A549 (cell line): ENCODE data around the gene UGT2B7. TPM values are rescaled to one million over a fixed set of nuclear protein-coding genes. Genes with fewer than 3 reads are reported as not detected.

Experiments
- ATAC-seq, 2 experiments: fragments of 200-7000 bp in 1 of 2; fragments of >200 bp in 1 of 2; cut with Nextera tagmentation in 1 of 2; cut with Tn5 transposase in 1 of 2; 3 replicates each; pipeline versions ENCODE4 v1.8.0 to v1.9.1; 2018 to 2020; ENCODE audit warnings: mild to moderate bottlenecking in 1 of 2, moderate library complexity in 1 of 2
- CTCF ChIA-PET: fragments of 300-600 bp; sonication (Branson Sonifier 250); formaldehyde crosslinking; extraction: SDS; loops from one replicate; lab custom pipeline; 2021; ENCODE audit warnings: antibody characterized with exemption, inconsistent platforms; lab: Yijun Ruan, JAX
- POLR2A ChIA-PET: fragments of 350-600 bp; formaldehyde crosslinking; extraction: SDS; loops from one replicate; lab custom pipeline; 2021; ENCODE audit warnings: antibody characterized with exemption, inconsistent platforms; lab: Yijun Ruan, JAX
- DNase-seq, 2 experiments: peaks; one replicate each; pipeline versions ENCODE4 v3.0.0 to v3.0.0-alpha.2; 2011 to 2016; ENCODE audit warnings: low read depth in 1 of 2, low spot score in 1 of 2
- FAIRE-seq: peaks from 2 replicates; lab custom pipeline; 2011; peaks lifted over from hg19 to GRCh38; lab: Jason Lieb, UNC
- H3K27ac ChIP-seq, 2 experiments: fragments of >200 bp; sonication (Bioruptor Twin); formaldehyde crosslinking; 3 replicates each; pipeline ENCODE4 v1.5.1; 2016 to 2017
- H3K4me1 ChIP-seq: fragments of >200 bp; sonication (Bioruptor Twin); formaldehyde crosslinking; 3 replicates; pipeline ENCODE4 v1.6.1; 2016
- H3K4me2 ChIP-seq: fragments of >200 bp; sonication (Bioruptor Twin); formaldehyde crosslinking; 3 replicates; pipeline ENCODE4 v1.6.1; 2016
- H3K4me3 ChIP-seq: fragments of >200 bp; sonication (Bioruptor Twin); formaldehyde crosslinking; 3 replicates; pipeline ENCODE4 v1.5.1; 2016
- H3K9me3 ChIP-seq: fragments of >200 bp; sonication (Bioruptor Twin); formaldehyde crosslinking; 3 replicates; pipeline ENCODE4 v1.6.1; 2016
- CBX8 ChIP-seq: fragments of 200-600 bp; sonication (generic); IDR thresholded peaks from 2 replicates; pipeline ENCODE4 v1.6.1; 2016
- CEBPB ChIP-seq, 2 experiments: fragments of >200 bp in 1 of 2; sonication (Bioruptor Twin) in 1 of 2; formaldehyde crosslinking in 1 of 2; IDR thresholded peaks; 2 replicates each; pipeline ENCODE4 v1.6.1; 2012 to 2016
- CHD2 ChIP-seq: fragments of 150-350 bp; IDR thresholded peaks from 2 replicates; pipeline ENCODE4 v1.6.1; 2014; ENCODE audit warnings: low read length; ENCODE audit not compliant: partially characterized antibody
- EHF ChIP-seq: fragments of 250-450 bp; sonication (Bioruptor Pico); IDR thresholded peaks from 2 replicates; pipeline ENCODE4 v1.5.0; 2020; ENCODE audit warnings: mild to moderate bottlenecking
- EP300 ChIP-seq, 2 experiments: fragments of >200 bp; sonication (Bioruptor Twin); formaldehyde crosslinking; IDR thresholded peaks; 2 replicates in 1 of 2; 3 replicates in 1 of 2; pipeline ENCODE4 v1.6.1; 2016 to 2017
- FOXS1 ChIP-seq: fragments of 250-450 bp; sonication (Bioruptor Pico); IDR thresholded peaks from 2 replicates; pipeline ENCODE4 v1.5.0; 2020; ENCODE audit warnings: mild to moderate bottlenecking, moderate library complexity
- HDAC2 ChIP-seq: fragments of 200-600 bp; sonication (generic); IDR thresholded peaks from 2 replicates; pipeline ENCODE4 v1.6.1; 2016
- HOXB5 ChIP-seq: fragments of 250-450 bp; sonication (Bioruptor Pico); IDR thresholded peaks from 2 replicates; pipeline ENCODE4 v1.5.0; 2020; ENCODE audit warnings: mild to moderate bottlenecking, moderate library complexity
- KDM1A ChIP-seq: fragments of 200-600 bp; sonication (generic); IDR thresholded peaks from 2 replicates; pipeline ENCODE4 v1.6.1; 2016; ENCODE audit warnings: low read depth, mild to moderate bottlenecking
- KDM5A ChIP-seq: fragments of 200-600 bp; sonication (generic); IDR thresholded peaks from 2 replicates; pipeline ENCODE4 v1.6.1; 2016; ENCODE audit warnings: antibody characterized with exemption, mild to moderate bottlenecking
- MAFK ChIP-seq: fragments of 450-650 bp; IDR thresholded peaks from 2 replicates; pipeline ENCODE4 v1.6.1; 2014; ENCODE audit not compliant: partially characterized antibody
- MYC ChIP-seq: IDR thresholded peaks from 2 replicates; pipeline ENCODE4 v1.6.1; 2012; ENCODE audit warnings: mild to moderate bottlenecking, inconsistent platforms, low read length, improper control_type of control experiment, borderline replicate concordance
- PHF8 ChIP-seq: fragments of 200-600 bp; sonication (generic); IDR thresholded peaks from 2 replicates; pipeline ENCODE4 v1.6.1; 2016; ENCODE audit warnings: low read depth, mild to moderate bottlenecking, antibody characterized with exemption, moderate library complexity, borderline replicate concordance
- POLR2AphosphoS2 ChIP-seq: conservative IDR thresholded peaks from 2 replicates; pipeline ENCODE4 v1.6.1; 2012; ENCODE audit warnings: low read length, improper control_type of control experiment, inconsistent platforms
- RARB ChIP-seq: fragments of 250-450 bp; sonication (Bioruptor Pico); IDR thresholded peaks from 2 replicates; pipeline ENCODE4 v1.8.0; 2021; ENCODE audit warnings: mild to moderate bottlenecking, moderate library complexity
- REST ChIP-seq: fragments of 200-600 bp; sonication (generic); IDR thresholded peaks from 2 replicates; pipeline ENCODE4 v1.6.1; 2016; ENCODE audit warnings: antibody characterized with exemption, mild to moderate bottlenecking, moderate library complexity
- RFX5 ChIP-seq: fragments of 450-650 bp; IDR thresholded peaks from 2 replicates; pipeline ENCODE4 v1.7.1; 2014; ENCODE audit warnings: antibody characterized with exemption, mild to moderate bottlenecking, moderate library complexity
- TP53 ChIP-seq: fragments of 250-450 bp; sonication (Bioruptor Pico); IDR thresholded peaks from 2 replicates; pipeline ENCODE4 v1.5.0; 2021; ENCODE audit warnings: mild to moderate bottlenecking, moderate library complexity
- USF2 ChIP-seq: fragments of 450-650 bp; IDR thresholded peaks from 2 replicates; pipeline ENCODE4 v1.6.1; 2014; ENCODE audit warnings: antibody characterized with exemption
- ZFP36 ChIP-seq: fragments of 450-650 bp; IDR thresholded peaks from 2 replicates; pipeline ENCODE4 v1.6.1; 2014; ENCODE audit warnings: borderline replicate concordance; ENCODE audit not compliant: partially characterized antibody
- ZSCAN20 ChIP-seq: fragments of 250-450 bp; sonication (Bioruptor Pico); IDR thresholded peaks from 2 replicates; pipeline ENCODE4 v1.8.0; 2022; ENCODE audit warnings: mild to moderate bottlenecking, moderate library complexity
- WGBS: methylation state at CpG from one replicate; pipeline ENCODE4 v1.1.6; 2017; ENCODE audit errors: missing lambda C conversion rate; 5-methylcytosine and 5-hydroxymethylcytosine counted together
- polyA plus RNA-seq, 4 experiments: library from polyadenylated mRNA; depleted of rRNA in 3 of 4; stranded (reverse); fragments of >200 nt; fragmentation: RNase III in 1 of 4; extraction: RNeasy Plus Mini Kit Qiagen cat#74134 plus additional on column Dnase treatment in 1 of 4; gene quantifications; 2 replicates in 3 of 4; 3 replicates in 1 of 4; pipeline ENCODE4 v1.2.3, GENCODE V29; 2011 to 2017
- TF ChIP-seq, protein P1 (sequence below): IDR thresholded peaks from 2 replicates; pipeline ENCODE4 v1.6.1; 2012

UGT2B7 gene
- polyA plus RNA-seq, 2 of the 4 experiments (the other 2 are of a cell fraction) = 0.22 to 0.78 TPM

GRCh38 chr4:69092980-69093568 lies 3.2 kb upstream of the UGT2B7 start:
- ChIA-PET CTCF (interaction anchor here (0.6 to 0.7 kb wide), 2 partner anchors 12 to 43 kb away, joined by 3 read pairs; no protein-coding TSS in a partner anchor), POLR2A (no interaction called here)
- no peak overlapping the region for H3K4me2 ChIP-seq
- peaks cover 28% of the 10 kb centered on the region for H3K4me1 ChIP-seq
- ATAC-seq (no peak), DNase-seq (no peak), FAIRE-seq (no peak)
- H3K27ac ChIP-seq = peak overlapping the region; percentile 54 to 78
- 77% methylated on average over 6 of the region's 6 CpGs for WGBS
- no peak overlapping the region for H3K4me3 ChIP-seq
- TF ChIP-seq POLR2AphosphoS2 (no peak), MAFK (no peak), FOXS1 (CRISPR knock-in tag) (no peak), TP53 (CRISPR knock-in tag) (no peak), ZSCAN20 (CRISPR knock-in tag) (no peak), CEBPB (IDR thresholded peaks at IDR 0.05) (no peak), ZFP36 (no peak), RFX5 (no peak)
- TF ChIP-seq, protein P1, sequence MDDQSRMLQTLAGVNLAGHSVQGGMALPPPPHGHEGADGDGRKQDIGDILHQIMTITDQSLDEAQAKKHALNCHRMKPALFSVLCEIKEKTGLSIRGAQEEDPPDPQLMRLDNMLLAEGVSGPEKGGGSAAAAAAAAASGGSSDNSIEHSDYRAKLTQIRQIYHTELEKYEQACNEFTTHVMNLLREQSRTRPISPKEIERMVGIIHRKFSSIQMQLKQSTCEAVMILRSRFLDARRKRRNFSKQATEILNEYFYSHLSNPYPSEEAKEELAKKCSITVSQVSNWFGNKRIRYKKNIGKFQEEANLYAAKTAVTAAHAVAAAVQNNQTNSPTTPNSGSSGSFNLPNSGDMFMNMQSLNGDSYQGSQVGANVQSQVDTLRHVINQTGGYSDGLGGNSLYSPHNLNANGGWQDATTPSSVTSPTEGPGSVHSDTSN = no peak
- peaks cover 12% of the 10 kb centered on the region for H3K9me3 ChIP-seq

DNA sequence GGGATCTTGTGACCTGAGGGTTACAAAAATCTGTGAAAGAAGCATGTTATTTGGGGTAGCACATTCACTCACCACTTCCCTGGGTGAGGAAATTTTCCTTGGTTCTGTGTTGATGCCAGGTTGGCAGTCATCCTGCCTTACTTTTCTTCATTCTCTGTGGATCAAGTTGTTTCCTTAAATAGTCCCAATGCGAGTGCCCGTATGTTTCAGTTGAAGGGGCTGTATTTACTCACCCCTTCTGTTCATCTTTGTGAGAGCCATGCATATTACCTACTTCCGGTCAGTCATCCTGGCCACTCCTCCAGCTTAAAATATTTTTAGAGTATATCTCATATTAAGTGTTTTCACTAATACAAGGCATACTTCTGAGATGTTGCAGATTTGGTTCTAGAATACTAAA lies 2.6 kb upstream of the UGT2B7 start:
- H3K4me2 ChIP-seq = no peak overlapping the region
- peaks cover 7% of the 10 kb centered on the region for H3K9me3 ChIP-seq
- H3K4me3 ChIP-seq = no peak overlapping the region
- 98% methylated on average over 3 of the region's 3 CpGs for WGBS
- peak overlapping the region; percentile 54 to 78 for H3K27ac ChIP-seq
- H3K4me1 ChIP-seq = peaks cover 31% of the 10 kb centered on the region
- TF ChIP-seq EHF = no peak
- no peak for TF ChIP-seq CBX8
- no peak for TF ChIP-seq CEBPB (IDR thresholded peaks at IDR 0.05)
- TF ChIP-seq MYC = no peak
- no peak for TF ChIP-seq KDM1A
- TF ChIP-seq HOXB5 (CRISPR knock-in tag) = no peak
- TF ChIP-seq CHD2 = no peak
- TF ChIP-seq EP300 (IDR thresholded peaks at IDR 0.05) = no peak
- TF ChIP-seq RARB (CRISPR knock-in tag) = no peak
- no peak for TF ChIP-seq USF2
- no peak for TF ChIP-seq RFX5
- TF ChIP-seq KDM5A = no peak
- no peak for TF ChIP-seq HDAC2
- no peak for TF ChIP-seq REST
- no peak for TF ChIP-seq PHF8
- POLR2A ChIA-PET = no interaction called here
- ATAC-seq (no peak), FAIRE-seq (no peak), DNase-seq (no peak)
- CTCF ChIA-PET = no interaction called here
